ENCODE data around the gene SHKBP1. TPM values are rescaled to one million over a fixed set of nuclear protein-coding genes. Genes with fewer than 3 reads are reported as not detected.
A peak's percentile ranks its signal among the peaks of the same experiment; 100 is the strongest.
"Not testable (repeated sequence)": the region's sequence is repeated elsewhere in the genome, so short reads cannot be mapped to it uniquely, and the experiment has no call there.

The SHKBP1 gene, protein sequence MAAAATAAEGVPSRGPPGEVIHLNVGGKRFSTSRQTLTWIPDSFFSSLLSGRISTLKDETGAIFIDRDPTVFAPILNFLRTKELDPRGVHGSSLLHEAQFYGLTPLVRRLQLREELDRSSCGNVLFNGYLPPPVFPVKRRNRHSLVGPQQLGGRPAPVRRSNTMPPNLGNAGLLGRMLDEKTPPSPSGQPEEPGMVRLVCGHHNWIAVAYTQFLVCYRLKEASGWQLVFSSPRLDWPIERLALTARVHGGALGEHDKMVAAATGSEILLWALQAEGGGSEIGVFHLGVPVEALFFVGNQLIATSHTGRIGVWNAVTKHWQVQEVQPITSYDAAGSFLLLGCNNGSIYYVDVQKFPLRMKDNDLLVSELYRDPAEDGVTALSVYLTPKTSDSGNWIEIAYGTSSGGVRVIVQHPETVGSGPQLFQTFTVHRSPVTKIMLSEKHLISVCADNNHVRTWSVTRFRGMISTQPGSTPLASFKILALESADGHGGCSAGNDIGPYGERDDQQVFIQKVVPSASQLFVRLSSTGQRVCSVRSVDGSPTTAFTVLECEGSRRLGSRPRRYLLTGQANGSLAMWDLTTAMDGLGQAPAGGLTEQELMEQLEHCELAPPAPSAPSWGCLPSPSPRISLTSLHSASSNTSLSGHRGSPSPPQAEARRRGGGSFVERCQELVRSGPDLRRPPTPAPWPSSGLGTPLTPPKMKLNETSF
- 100 to 1,000 TPM; 113 to 126 TPM for total RNA-seq

DNA sequence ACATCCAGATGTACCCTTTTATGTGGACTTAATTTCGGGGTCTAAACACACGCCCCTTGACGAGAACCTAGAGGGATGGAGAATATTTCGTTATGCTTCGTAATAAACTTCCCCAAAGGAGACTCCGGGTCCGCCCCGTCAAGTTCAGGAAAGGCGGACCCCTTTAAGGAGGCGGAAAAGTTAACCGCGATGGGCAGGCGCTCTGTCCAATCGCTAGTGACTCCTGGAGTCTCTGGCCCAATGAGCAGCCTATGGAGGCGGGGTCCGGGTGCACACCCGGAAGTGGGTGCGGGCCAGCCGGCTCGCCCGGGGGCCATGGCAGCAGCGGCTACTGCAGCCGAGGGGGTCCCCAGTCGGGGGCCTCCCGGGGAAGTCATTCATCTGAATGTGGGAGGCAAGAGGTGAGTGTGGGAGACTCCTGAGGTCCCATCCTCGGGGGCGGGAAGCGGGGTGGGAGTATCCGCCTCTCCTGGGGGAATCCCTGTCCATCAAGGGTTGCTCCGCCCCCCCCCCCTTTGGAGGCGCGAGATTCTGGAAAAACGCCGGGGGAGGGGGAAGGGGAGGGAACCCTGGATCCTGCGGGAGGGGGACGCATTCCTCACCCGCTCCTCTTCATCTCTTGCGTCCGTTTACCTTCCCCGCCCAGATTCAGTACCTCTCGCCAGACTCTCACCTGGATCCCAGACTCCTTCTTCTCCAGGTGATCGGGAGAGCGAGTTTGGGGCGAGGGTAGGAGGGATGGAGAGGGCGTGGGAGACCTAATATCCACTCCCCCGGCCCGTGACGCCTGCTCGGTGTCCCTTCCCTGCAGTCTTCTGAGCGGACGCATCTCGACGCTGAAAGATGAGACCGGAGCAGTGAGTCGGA, at the start of gene SHKBP1:
TSS of gene SHKBP1 (plus strand) at position 289 of the 867 bp plus-strand sequence. CDS start at position 316, 27 bp downstream.
- ATAC-seq (replicated peaks), result peak; percentile 100
- H3K27me3 Mint-ChIP-seq, result no peaks in the 10 kb centered on the region
- H3K9me3 Mint-ChIP-seq, result no peaks in the 10 kb centered on the region
- peak within 1 kb of the TSS; percentile 89 for H3K27ac Mint-ChIP-seq
- peaks cover 15% of the 10 kb centered on the region for H3K4me1 Mint-ChIP-seq
- H3K36me3 Mint-ChIP-seq (ENCODE audit: low read depth), result peaks cover 36% of the 10 kb centered on the region
- peak within 1 kb of the TSS; percentile 76 for H3K4me3 Mint-ChIP-seq

DNA sequence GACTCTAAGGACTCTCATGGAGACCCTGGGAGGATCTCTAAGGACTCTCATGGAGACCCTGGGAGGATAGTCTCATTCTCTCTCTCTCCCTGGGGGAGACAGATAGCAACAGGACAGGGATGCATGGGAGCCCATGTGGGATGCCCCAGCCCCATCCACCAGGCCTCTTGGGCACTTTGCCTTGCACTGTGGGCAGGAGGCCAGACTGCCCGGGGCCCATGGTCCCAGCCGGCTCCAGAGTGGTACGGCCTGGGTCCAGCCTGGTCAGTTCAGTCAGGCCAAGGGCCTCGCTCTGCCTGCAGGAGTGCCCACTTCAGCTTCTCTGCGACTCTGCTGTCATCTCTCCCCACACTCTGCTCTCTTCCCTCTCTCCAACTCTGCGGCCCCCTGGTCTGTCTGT, 48.6 kb upstream of the SHKBP1 start:
- peaks cover 22% of the 10 kb centered on the region for H3K4me1 Mint-ChIP-seq
- no peaks in the 10 kb centered on the region for H3K36me3 Mint-ChIP-seq (ENCODE audit: low read depth)
- H3K27ac Mint-ChIP-seq, result peak overlapping the region; percentile 28
- peaks cover 14% of the 10 kb centered on the region for H3K27me3 Mint-ChIP-seq
- no peaks in the 10 kb centered on the region for H3K9me3 Mint-ChIP-seq
- no peak for ATAC-seq (replicated peaks)
- peak overlapping the region; percentile 70 for H3K4me3 Mint-ChIP-seq

DNA sequence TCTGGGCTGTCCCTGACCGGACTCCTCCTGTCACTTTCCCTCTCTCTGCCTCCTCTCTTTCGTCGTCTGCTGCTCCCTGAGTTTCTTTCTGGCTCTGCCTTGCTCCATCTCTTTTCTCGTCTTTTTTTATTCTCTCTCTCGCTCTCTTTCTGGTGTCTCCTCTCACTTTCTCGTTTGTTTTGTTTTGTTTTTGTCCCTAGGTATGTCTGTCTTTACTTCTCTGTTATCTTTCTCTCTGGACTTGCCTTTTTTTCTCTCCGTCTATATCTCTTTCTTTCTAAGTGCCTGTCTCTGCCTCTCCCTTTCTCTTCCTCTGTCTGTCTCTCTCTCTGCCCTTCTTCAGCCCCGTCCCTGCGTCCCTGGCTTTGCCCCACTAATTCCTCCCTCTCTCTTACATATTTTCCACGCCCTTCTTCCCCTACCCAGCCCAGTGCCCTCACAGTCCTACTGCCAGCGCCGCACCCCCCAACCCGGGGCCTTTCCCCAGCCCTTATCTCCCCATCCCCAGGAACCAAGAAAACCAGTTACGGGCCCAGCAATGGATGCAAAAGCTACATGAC, 48.1 kb upstream of the SHKBP1 start:
- Mint-ChIP-seq H3K36me3 (ENCODE audit: low read depth) (no peaks in the 10 kb centered on the region), H3K4me1 (peaks cover 22% of the 10 kb centered on the region), H3K4me3 (peak overlapping the region; percentile 70), H3K9me3 (no peaks in the 10 kb centered on the region), H3K27ac (peak overlapping the region; percentile 28), H3K27me3 (peaks cover 16% of the 10 kb centered on the region)
- ATAC-seq (replicated peaks), result no peak

DNA sequence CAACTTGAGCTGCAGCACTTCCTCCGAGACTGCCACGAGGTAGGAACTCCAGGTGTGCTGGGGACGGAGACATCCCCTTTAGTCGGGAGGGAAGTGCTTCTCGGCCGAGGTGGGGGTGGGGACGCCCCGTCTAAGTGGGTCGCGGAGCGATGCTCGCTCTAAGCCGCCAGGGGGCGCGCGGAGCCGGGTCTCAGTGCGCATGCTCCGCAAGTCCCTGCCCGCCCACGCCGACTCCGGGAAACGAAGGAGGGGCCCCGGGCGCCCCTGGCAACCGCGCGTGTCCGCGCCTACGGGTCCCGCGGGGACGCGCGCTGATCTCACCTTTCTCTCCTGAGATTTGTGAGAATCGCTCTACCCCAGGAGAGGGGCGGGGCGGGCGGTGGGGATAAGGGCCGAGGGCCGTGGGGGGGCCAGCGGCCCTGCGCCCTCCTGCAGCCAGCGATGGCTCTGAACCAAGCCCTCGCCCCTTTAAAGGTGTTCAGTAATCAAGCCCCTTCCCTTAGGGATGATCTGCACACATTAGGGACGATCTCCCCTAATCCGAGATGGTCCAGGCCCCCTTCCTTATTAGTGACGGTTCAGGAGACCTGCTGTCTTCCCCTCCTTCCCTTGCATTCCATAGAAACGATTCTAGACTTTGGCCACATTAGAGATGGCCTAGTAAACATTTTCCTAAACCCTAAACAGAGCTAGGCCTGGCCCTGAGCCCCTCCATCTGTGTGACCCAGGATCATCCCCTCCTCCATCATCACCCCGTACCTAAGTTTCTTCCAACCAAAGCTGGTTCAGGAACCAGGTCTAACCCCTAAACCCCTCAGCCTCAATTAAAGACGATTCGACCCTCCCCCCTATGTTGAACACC, 47.3 kb upstream of the SHKBP1 start:
- H3K27ac Mint-ChIP-seq, result no peak overlapping the region
- H3K36me3 Mint-ChIP-seq (ENCODE audit: low read depth), result no peaks in the 10 kb centered on the region
- no peaks in the 10 kb centered on the region for H3K9me3 Mint-ChIP-seq
- H3K4me3 Mint-ChIP-seq, result peak overlapping the region; percentile 70
- H3K27me3 Mint-ChIP-seq, result peaks cover 19% of the 10 kb centered on the region
- H3K4me1 Mint-ChIP-seq, result peaks cover 22% of the 10 kb centered on the region
- peak; percentile 85 for ATAC-seq (replicated peaks)

DNA sequence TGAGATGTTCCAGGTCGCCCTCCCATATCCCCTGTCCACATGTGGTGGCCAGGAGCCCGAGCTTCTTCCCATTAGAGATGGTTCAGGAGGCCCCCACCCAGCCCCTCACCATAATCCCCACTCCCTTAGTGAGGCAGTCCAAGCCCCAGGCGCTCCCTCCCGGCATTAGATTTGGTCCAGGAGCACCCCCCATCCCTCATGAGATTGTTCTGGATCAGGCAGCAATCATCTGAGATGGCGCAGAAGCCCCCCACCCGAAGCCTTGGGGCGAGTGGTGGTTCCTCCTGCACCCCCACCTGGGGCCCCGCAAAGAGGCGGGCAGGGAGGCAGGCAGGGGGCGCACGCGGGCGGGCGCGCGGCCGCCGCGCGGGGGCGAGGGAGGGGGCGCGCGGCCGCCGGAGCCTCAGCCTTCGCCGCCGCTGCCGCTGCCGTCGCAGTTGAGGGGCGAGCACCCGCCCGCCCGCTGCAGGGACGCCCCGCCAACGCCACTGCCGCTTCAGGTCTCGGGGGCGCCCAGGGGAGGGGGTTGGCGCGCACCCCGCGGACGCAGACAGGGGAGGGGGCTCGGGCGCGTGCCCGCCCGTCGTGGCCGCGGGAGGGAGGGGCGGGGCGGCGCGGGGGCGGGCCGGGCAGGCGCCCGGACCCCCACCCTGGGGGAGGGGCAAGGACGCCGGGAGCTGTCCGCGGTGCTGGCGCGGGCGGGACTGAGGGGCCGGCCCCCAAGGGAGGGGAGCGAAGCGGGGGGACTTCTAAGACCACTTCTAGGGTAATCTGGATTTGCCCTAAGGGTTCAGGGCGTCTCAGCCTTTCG, 46.4 kb upstream of the SHKBP1 start:
- ATAC-seq (replicated peaks), result no peak
- Mint-ChIP-seq H3K9me3 (no peaks in the 10 kb centered on the region), H3K4me1 (peaks cover 22% of the 10 kb centered on the region), H3K4me3 (peak overlapping the region; percentile 70), H3K36me3 (ENCODE audit: low read depth) (no peaks in the 10 kb centered on the region), H3K27ac (no peak overlapping the region), H3K27me3 (peaks cover 19% of the 10 kb centered on the region)

DNA sequence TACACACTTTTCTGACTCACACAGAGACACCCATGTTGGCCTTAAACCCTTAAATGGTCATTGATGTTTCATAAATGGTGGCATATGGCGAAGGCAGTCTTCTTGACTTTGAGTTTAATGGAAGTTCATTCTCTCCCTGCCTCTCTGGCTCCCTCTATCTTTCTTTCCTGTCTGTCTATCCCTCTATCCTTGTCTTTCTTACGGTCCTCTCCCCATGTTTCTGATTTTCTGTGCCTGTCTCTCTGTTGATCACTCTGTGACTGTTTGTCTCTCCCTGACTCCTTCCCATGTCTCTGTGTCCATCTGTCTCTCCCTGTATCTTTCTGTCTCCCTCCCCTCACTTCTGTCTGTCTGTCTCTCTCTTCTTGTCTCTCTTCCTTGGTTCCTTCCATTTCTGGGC, 43.2 kb upstream of the SHKBP1 start:
- Mint-ChIP-seq H3K27ac (no peak overlapping the region), H3K27me3 (peaks cover 19% of the 10 kb centered on the region), H3K4me1 (peaks cover 19% of the 10 kb centered on the region), H3K4me3 (no peak overlapping the region), H3K36me3 (ENCODE audit: low read depth) (no peaks in the 10 kb centered on the region), H3K9me3 (no peaks in the 10 kb centered on the region)
- ATAC-seq (replicated peaks), result no peak

DNA sequence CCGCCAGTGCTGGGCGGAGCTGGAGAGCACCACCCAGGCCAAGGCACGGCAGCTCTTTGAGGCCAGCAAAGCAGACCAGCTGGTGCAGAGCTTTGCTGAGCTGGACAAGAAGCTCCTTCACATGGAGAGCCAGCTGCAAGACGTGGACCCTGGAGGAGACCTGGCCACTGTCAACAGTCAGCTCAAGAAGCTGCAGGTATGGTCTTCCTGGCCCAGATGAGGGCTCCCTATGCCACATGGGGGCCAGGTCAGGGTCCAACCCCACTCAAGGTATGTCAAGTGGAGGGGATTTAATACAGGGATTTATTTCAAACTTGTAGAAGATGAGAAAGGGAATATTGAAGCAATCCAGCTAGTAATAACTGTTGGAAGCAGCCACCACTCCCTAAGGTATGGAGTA, 42.5 kb upstream of the SHKBP1 start:
- Mint-ChIP-seq H3K4me3 (no peak overlapping the region), H3K4me1 (peaks cover 16% of the 10 kb centered on the region), H3K9me3 (no peaks in the 10 kb centered on the region), H3K27me3 (peaks cover 19% of the 10 kb centered on the region), H3K36me3 (ENCODE audit: low read depth) (no peaks in the 10 kb centered on the region), H3K27ac (no peak overlapping the region)
- ATAC-seq (replicated peaks), result no peak

DNA sequence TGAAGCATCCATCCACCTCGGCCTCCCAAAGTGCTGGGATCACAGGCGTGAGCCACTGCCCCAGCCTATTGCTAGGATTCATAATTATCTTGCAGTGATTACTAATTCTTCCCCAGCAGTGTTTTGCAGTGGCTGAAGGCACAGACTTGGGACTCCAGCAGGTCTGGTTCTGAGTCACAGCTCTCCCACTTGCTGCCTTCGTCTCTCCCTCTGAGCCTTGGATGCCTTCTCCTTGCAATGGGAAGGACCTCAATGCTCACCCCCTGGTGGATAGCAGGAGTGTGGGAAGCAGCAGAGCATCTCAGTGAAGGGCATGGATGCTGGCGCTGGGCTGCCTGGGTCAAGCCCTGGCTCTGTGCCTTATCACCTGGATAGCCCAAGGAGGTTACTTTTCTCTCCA, 37.6 kb upstream of the SHKBP1 start:
- ATAC-seq (replicated peaks), result no peak
- Mint-ChIP-seq H3K4me3 (no peak overlapping the region), H3K36me3 (ENCODE audit: low read depth) (no peaks in the 10 kb centered on the region), H3K27ac (no peak overlapping the region), H3K9me3 (no peaks in the 10 kb centered on the region), H3K27me3 (no peaks in the 10 kb centered on the region), H3K4me1 (no peaks in the 10 kb centered on the region)

DNA sequence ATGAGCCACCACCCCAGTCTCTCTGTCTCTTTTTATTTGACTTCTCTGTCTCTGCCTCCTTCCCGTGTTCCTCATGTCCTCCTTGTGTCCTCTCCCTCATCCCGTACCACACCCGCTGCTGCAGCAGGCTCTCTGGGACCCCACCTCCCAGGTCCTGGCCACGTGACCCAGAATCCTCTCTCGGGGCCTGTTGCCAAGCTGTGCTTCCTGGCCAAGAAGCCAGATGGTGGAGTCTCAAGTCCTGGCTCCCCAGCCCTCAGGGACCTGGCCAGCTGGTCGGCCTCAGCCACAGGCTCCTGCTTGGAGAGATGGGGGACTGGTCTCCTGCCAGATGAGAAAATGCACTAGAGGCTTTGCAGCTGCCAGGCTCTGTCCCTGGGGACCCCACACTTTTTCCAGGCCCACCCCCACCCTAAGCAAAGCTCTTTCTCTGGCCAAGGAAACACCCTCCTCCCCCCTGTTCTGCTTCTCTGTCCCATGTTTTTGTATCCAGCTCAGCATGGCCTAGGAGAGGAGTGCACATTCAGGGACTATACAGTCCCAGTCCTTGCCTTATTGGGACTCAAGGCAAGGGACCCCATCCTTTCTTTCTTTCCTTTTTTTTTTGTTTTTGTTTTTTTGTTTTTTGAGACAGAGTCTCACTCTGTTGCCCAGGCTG, 34.3 kb upstream of the SHKBP1 start:
- no peak overlapping the region for H3K27ac Mint-ChIP-seq
- H3K27me3 Mint-ChIP-seq, result peaks cover 3% of the 10 kb centered on the region
- no peak overlapping the region for H3K4me3 Mint-ChIP-seq
- ATAC-seq (replicated peaks), result no peak
- no peaks in the 10 kb centered on the region for H3K4me1 Mint-ChIP-seq
- H3K9me3 Mint-ChIP-seq, result no peaks in the 10 kb centered on the region
- H3K36me3 Mint-ChIP-seq (ENCODE audit: low read depth), result no peaks in the 10 kb centered on the region

DNA sequence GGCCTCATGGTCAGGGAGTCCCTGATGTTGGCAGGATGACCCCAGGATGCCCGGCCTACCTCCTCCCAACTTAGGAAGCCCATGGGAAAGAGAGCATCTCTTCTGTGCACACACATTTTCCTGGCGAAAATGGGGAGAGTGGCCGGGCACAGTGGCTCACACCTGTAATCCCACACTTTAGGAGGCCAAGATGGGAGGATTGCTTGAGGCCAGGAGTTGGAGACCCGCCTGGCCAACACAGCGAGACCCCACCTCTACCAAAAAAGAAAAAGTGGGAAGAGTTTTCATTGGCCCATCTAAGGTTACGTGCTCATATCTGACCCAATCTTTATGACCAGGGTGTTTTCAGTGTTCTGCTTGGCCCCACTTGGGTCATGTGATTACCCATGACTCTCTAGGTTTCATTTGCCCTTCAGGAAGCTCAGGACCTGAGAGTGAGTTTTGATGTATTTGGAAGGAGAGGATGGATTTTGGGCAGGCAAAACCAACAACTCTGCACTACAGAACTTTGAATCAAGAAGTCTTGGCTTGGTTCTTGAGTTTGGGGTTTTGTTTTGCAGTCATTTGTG, 33.6 kb upstream of the SHKBP1 start:
- H3K36me3 Mint-ChIP-seq (ENCODE audit: low read depth), result no peaks in the 10 kb centered on the region
- ATAC-seq (replicated peaks), result no peak
- H3K27me3 Mint-ChIP-seq, result peaks cover 7% of the 10 kb centered on the region
- no peak overlapping the region for H3K27ac Mint-ChIP-seq
- H3K4me3 Mint-ChIP-seq, result no peak overlapping the region
- H3K4me1 Mint-ChIP-seq, result no peaks in the 10 kb centered on the region
- no peaks in the 10 kb centered on the region for H3K9me3 Mint-ChIP-seq

DNA sequence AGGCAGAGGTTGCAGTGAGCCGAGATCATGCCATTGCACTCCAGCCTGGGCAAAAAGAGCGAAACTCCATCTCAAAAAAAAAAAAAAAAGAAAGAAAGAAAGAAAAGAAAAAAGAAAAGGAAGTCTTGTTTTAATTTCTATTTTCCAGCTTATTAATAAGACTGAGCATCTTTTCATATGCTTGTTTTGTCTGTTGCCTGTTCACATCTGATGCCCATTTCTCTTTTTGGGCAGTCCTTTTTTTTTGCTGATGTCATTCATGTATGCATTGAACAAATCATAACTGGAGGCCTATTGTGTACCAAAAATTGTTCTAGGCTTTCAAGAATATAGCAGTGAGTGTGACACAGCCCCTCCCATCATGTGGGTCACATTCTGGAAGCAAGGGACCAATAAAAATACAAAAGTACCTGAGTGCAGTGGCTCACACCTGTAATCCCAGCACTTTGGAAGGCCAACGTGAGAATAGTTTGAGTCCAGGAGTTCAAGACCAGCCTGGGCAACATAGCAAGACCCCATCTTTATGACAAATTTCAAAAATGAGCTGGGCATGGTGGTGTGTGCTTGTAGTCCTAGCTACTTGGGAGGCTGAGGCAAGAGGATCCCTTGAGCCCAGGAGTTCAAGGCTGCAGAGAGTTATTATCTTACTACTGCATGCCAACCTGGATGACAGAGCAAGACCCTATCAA, 30.4 kb upstream of the SHKBP1 start:
- H3K9me3 Mint-ChIP-seq; H3K4me3 Mint-ChIP-seq; H3K4me1 Mint-ChIP-seq; H3K27ac Mint-ChIP-seq; H3K36me3 Mint-ChIP-seq (ENCODE audit: low read depth); ATAC-seq (replicated peaks): not testable (repeated sequence)
- peaks cover 24% of the 10 kb centered on the region for H3K27me3 Mint-ChIP-seq

DNA sequence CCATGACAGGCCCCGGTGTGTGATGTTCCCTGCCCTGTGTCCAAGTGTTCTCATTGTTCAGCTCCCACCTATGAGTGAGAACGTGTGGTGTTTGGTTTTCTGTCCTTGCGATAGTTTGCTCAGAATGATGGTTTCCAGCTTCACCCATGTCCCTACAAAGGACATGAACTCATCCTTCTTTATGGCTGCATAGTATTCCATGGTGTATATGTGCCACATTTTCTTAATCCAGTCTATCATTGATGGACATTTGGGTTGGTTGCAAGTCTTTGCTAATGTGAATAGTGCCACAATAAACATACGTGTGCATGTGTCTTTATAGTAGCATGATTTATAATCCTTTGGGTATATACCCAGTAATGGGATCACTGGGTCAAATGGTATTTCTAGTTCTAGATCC, 29.5 kb upstream of the SHKBP1 start:
- not testable (repeated sequence) for H3K9me3 Mint-ChIP-seq; ATAC-seq (replicated peaks); H3K4me1 Mint-ChIP-seq; H3K27ac Mint-ChIP-seq; H3K36me3 Mint-ChIP-seq (ENCODE audit: low read depth); H3K4me3 Mint-ChIP-seq
- H3K27me3 Mint-ChIP-seq, result peaks cover 26% of the 10 kb centered on the region
